GM12878 (cell line): ENCODE results near the gene HDGF. TPM values are rescaled to one million over a fixed set of nuclear protein-coding genes. Genes with fewer than 3 reads are reported as not detected.
A peak's percentile ranks its signal among the peaks of the same experiment; 100 is the strongest.

Experiments used
- ATAC-seq: fragments of 200-7000 bp; cut with Tn5 transposase; 3 replicates; pipeline ENCODE4 v1.9.1; 2020; ENCODE audit warnings: mild to moderate bottlenecking, moderate library complexity
- BruUV-seq: library from RNA; stranded (reverse); fragments of 400-500 nt; replicated peaks from 2 replicates; lab custom pipeline; 2021; lab: Mats Ljungman, UMichigan
- CTCF ChIA-PET: fragments of 300-600 bp; sonication (Branson Sonifier 250); formaldehyde crosslinking; extraction: SDS; loops from one replicate; lab custom pipeline; 2021; ENCODE audit warnings: inconsistent platforms; lab: Yijun Ruan, JAX
- POLR2A ChIA-PET: fragments of 350-600 bp; formaldehyde crosslinking; extraction: SDS; loops from one replicate; lab custom pipeline; 2021; ENCODE audit warnings: inconsistent platforms; lab: Charles Lee
- RAD21 ChIA-PET: fragments of 300-600 bp; sonication (Branson Sonifier 250); formaldehyde crosslinking; loops from one replicate; lab custom pipeline; 2023; ENCODE audit warnings: antibody characterized with exemption; ENCODE audit not compliant: unreplicated experiment; lab: Charles Lee
- SMC1A ChIA-PET: fragments of 300-600 bp; sonication (Branson Sonifier 250); formaldehyde crosslinking; loops from one replicate; lab custom pipeline; 2023; ENCODE audit not compliant: unreplicated experiment, uncharacterized antibody; lab: Charles Lee
- DNase-seq: peaks from one replicate; pipeline ENCODE4 v3.0.0-alpha.2; 2011; ENCODE audit warnings: low read depth, low spot score
- FAIRE-seq: peaks from 3 replicates; lab custom pipeline; 2011; peaks lifted over from hg19 to GRCh38; lab: Jason Lieb, UNC
- H2AFZ ChIP-seq: 2 replicates; pipeline ENCODE4 v1.6.0; 2011; ENCODE audit warnings: low read depth, low read length, control low read depth; ENCODE audit not compliant: control insufficient read depth
- H3K27ac ChIP-seq: 2 replicates; pipeline ENCODE4 v1.5.1; 2011; ENCODE audit warnings: control low read depth; ENCODE audit not compliant: control insufficient read depth, insufficient read depth
- H3K27me3 ChIP-seq, 2 experiments: replicated peaks in 1 of 2; 2 replicates each; pipeline versions ENCODE4 v1.6.0 to v1.6.1; 2011; ENCODE audit warnings: low read length in 1 of 2; ENCODE audit not compliant: control insufficient read depth in 2 of 2, insufficient read depth in 2 of 2
- H3K36me3 ChIP-seq, 2 experiments: 2 replicates each; pipeline ENCODE4 v1.5.1; 2011; ENCODE audit warnings: low read length in 1 of 2; ENCODE audit not compliant: control insufficient read depth in 2 of 2, insufficient read depth in 2 of 2
- H3K4me1 ChIP-seq: 2 replicates; pipeline ENCODE4 v1.6.1; 2011; ENCODE audit warnings: mild to moderate bottlenecking, low read length, moderate library complexity, mixed read lengths; ENCODE audit not compliant: control insufficient read depth, insufficient read depth
- H3K4me2 ChIP-seq: 2 replicates; pipeline ENCODE4 v1.6.0; 2011; ENCODE audit warnings: control low read depth; ENCODE audit not compliant: control insufficient read depth, insufficient read depth
- H3K4me3 ChIP-seq: fragments of 200-600 bp; sonication (generic); 2 replicates; pipeline ENCODE4 v1.5.1; 2016
- H3K79me2 ChIP-seq: 2 replicates; pipeline ENCODE4 v1.6.0; 2011; ENCODE audit warnings: low read length; ENCODE audit not compliant: control insufficient read depth, insufficient read depth
- H3K9ac ChIP-seq: 2 replicates; pipeline ENCODE4 v1.8.0; 2011; ENCODE audit warnings: low read length, control low read depth, mixed read lengths; ENCODE audit not compliant: control insufficient read depth, insufficient read depth
- H3K9me3 ChIP-seq: replicated peaks from 3 replicates; pipeline ENCODE4 v1.5.1; 2011; ENCODE audit warnings: mild to moderate bottlenecking, low read length; ENCODE audit not compliant: control insufficient read depth, insufficient read depth
- H4K20me1 ChIP-seq: 2 replicates; pipeline ENCODE4 v1.6.0; 2011; ENCODE audit not compliant: control insufficient read depth, insufficient read depth
- ATF3 ChIP-seq: IDR thresholded peaks from 2 replicates; pipeline ENCODE4 v1.6.1; 2011; ENCODE audit warnings: low read depth, mild to moderate bottlenecking, low read length, moderate library complexity, borderline replicate concordance; ENCODE audit errors: extremely low read depth
- BHLHE40 ChIP-seq, 2 experiments: fragments of 450-650 bp in 1 of 2; IDR thresholded peaks; 2 replicates each; pipeline ENCODE4 v1.6.1; 2011 to 2017; ENCODE audit warnings: low read depth in 2 of 2, borderline replicate concordance in 1 of 2, improper control_type of control experiment in 1 of 2, low read length in 1 of 2, mild to moderate bottlenecking in 1 of 2
- CREB1 ChIP-seq: IDR thresholded peaks from 2 replicates; pipeline ENCODE4 v1.6.1; 2012; ENCODE audit warnings: low read depth, mild to moderate bottlenecking, inconsistent platforms
- E2F4 ChIP-seq: IDR thresholded peaks from 2 replicates; pipeline ENCODE4 v1.6.1; 2012; ENCODE audit warnings: low read depth, low read length, improper control_type of control experiment
- HCFC1 ChIP-seq: fragments of 150-350 bp; IDR thresholded peaks from 2 replicates; pipeline ENCODE4 v1.6.1; 2014; ENCODE audit warnings: low read length
- IRF3 ChIP-seq: fragments of 450-650 bp; IDR thresholded peaks from 2 replicates; pipeline ENCODE4 v1.6.1; 2014; ENCODE audit warnings: mild to moderate bottlenecking
- MLLT1 ChIP-seq: fragments of 450-650 bp; IDR thresholded peaks from 2 replicates; pipeline ENCODE4 v1.6.1; 2016; ENCODE audit warnings: mild to moderate bottlenecking
- NFYA ChIP-seq: IDR thresholded peaks from 2 replicates; pipeline ENCODE4 v1.6.1; 2011; ENCODE audit warnings: low read depth, mild to moderate bottlenecking, low read length, improper control_type of control experiment, borderline replicate concordance
- NKRF ChIP-seq: fragments of 450-650 bp; conservative IDR thresholded peaks from 2 replicates; pipeline ENCODE4 v1.6.1; 2017; ENCODE audit warnings: mild to moderate bottlenecking, moderate library complexity
- POLR2AphosphoS2 ChIP-seq: IDR thresholded peaks from 2 replicates; pipeline ENCODE4 v1.6.1; 2011; ENCODE audit warnings: low read depth, mild to moderate bottlenecking, low read length, improper control_type of control experiment, moderate library complexity
- POU2F2 ChIP-seq: IDR thresholded peaks from 3 replicates; pipeline ENCODE4 v1.6.1; 2011; ENCODE audit warnings: low read depth, mild to moderate bottlenecking, low read length, borderline replicate concordance
- RAD51 ChIP-seq: fragments of 450-650 bp; IDR thresholded peaks from 2 replicates; pipeline ENCODE4 v1.6.1; 2016; ENCODE audit warnings: moderate library complexity, mild to moderate bottlenecking, inconsistent platforms
- SPI1 ChIP-seq: IDR thresholded peaks from 2 replicates; pipeline ENCODE4 v1.6.1; 2011; ENCODE audit warnings: low read depth, mild to moderate bottlenecking, low read length, moderate library complexity, borderline replicate concordance; ENCODE audit not compliant: insufficient read depth
- TARDBP ChIP-seq: IDR thresholded peaks from 2 replicates; pipeline ENCODE4 v1.6.1; 2016; ENCODE audit warnings: borderline replicate concordance
- TBL1XR1 ChIP-seq: IDR thresholded peaks from 2 replicates; pipeline ENCODE4 v1.6.1; 2012; ENCODE audit warnings: low read depth, low read length, improper control_type of control experiment
- WRNIP1 ChIP-seq: IDR thresholded peaks from 2 replicates; pipeline ENCODE4 v1.6.1; 2011; ENCODE audit warnings: low read depth, low read length, improper control_type of control experiment, borderline replicate concordance
- ZBED1 ChIP-seq: IDR thresholded peaks from 2 replicates; pipeline ENCODE4 v1.6.1; 2016; ENCODE audit warnings: borderline replicate concordance
- WGBS: methylation state at CpG from one replicate; pipeline ENCODE4 v1.1.6; 2016; ENCODE audit warnings: low lambda C conversion rate; ENCODE audit not compliant: insufficient replicate concordance, insufficient coverage; ENCODE audit errors: missing lambda C conversion rate; 5-methylcytosine and 5-hydroxymethylcytosine counted together
- in situ Hi-C: fragments of 300-500 bp; cut with MboI; formaldehyde crosslinking; loops from 9 replicates; pipeline ENCODE4 v1.14.3; 2018; ENCODE audit warnings: mixed read lengths
- intact Hi-C: fragments of 100-400 bp; cut with micrococcal nuclease; formaldehyde crosslinking; loops from one replicate; pipeline ENCODE4 v1.14.2; 2022; ENCODE audit not compliant: unreplicated experiment
- polyA plus RNA-seq, 11 experiments: library from polyadenylated mRNA; depleted of rRNA in 4 of 11; unstranded in 6 of 11; stranded (reverse) in 5 of 11; fragments of >200 nt; fragmentation: Nextera tagmentation in 4 of 11; fragmentation: Illumina TruSeq in 1 of 11; extraction: Ambion mirVana in 4 of 11; extraction: Trizol in 1 of 11; gene quantifications; 1 replicate in 1 of 11; 2 replicates in 10 of 11; pipeline versions ENCODE4 v1.2.1 to v1.2.3, GENCODE V29; 2011 to 2016; ENCODE audit warnings: inconsistent platforms in 2 of 11, missing spikeins in 2 of 11, low read depth in 1 of 11
- total RNA-seq, 4 experiments: library from RNA; depleted of rRNA in 3 of 4; stranded (reverse); fragments of >200 nt in 3 of 4; fragmentation: Illumina TruSeq in 1 of 4; extraction: Trizol in 1 of 4; gene quantifications; 2 replicates each; pipeline versions ENCODE4 v1.2.1 to v1.2.3, GENCODE V29; 2013 to 2021

The HDGF gene
- total and polyA plus RNA-seq, 10 of the 15 experiments (the other 5 are each of a cell fraction or from before 2014, with no cell fraction given): 28.3 to 372 (median 209) TPM

- Histone ChIP-seq H3K9me3 (no peaks in the 10 kb centered on the region), H4K20me1 (no peaks in the 10 kb centered on the region), H3K27me3 (no peaks in the 10 kb centered on the region), H3K27ac (peak overlapping the region; percentile 10; the same call in 1 of the 2 replicates), H3K4me1 (peaks cover 20% of the 10 kb centered on the region), H3K4me3 (peak overlapping the region; percentile 68; the same call in 1 of the 2 replicates), H2AFZ (no peak overlapping the region), H3K36me3 (peaks cover 22 to 23% of the 10 kb centered on the region in 2 experiments), H3K79me2 (peaks cover 61% of the 10 kb centered on the region), H3K9ac (no peak overlapping the region), H3K4me2 (peak overlapping the region; percentile 55; the same call in 1 of the 2 replicates)
- WGBS: 58% methylated on average over 3 of the region's 3 CpGs
- ChIA-PET RAD21 (interaction anchor here (1.0 kb wide), 1 partner anchor 19 kb away, joined by 3 read pairs; no protein-coding TSS in a partner anchor), SMC1A (interaction anchor here (3.5 kb wide), 1 partner anchor 20 kb away, joined by 20 read pairs; no protein-coding TSS in a partner anchor), CTCF (interaction anchor here (0.7 to 1.4 kb wide), 3 partner anchors 19 to 449 kb away, joined by 3 to 4 read pairs (median 4); no protein-coding TSS in a partner anchor), POLR2A (interaction anchor here (0.8 kb wide), 1 partner anchor 18 kb away, joined by 6 read pairs; the partner anchor contains the start of genes ISG20L2 and METTL25B)
- intact Hi-C loops (loop anchor here (10.0 kb wide), 1 partner anchor 241 kb away; the partner anchor contains the start of gene MEF2D), in situ Hi-C loops (no loop called here)
- DNase-seq (no peak), FAIRE-seq (no peak), ATAC-seq (no peak)
- BruUV-seq: no TSS peak
- TF ChIP-seq TBL1XR1: no peak
- no peak for TF ChIP-seq NKRF
- no peak for TF ChIP-seq ZBED1
- TF ChIP-seq RAD51: no peak
- TF ChIP-seq CREB1: no peak
- no peak for TF ChIP-seq IRF3
- TF ChIP-seq POU2F2: no peak
- no peak for TF ChIP-seq BHLHE40 (IDR thresholded peaks at IDR 0.05; ENCODE audit: borderline replicate concordance in 1 of 2, low read depth in 2 of 2, low read length in 1 of 2)
- no peak for TF ChIP-seq WRNIP1
- TF ChIP-seq SPI1: no peak
- no peak for TF ChIP-seq HCFC1
- TF ChIP-seq MLLT1: no peak
- TF ChIP-seq E2F4: no peak
- no peak for TF ChIP-seq ATF3
- no peak for TF ChIP-seq NFYA
- no peak for TF ChIP-seq TARDBP
- no peak for TF ChIP-seq POLR2AphosphoS2
Observed at GRCh38 chr1:156745881-156746280, 5.6 kb downstream of the HDGF start.
